Progenitor cell of endocrine pancreas (in vitro differentiated cells): ENCODE measurements around the gene PARPBP. TPM values are rescaled to one million over a fixed set of nuclear protein-coding genes. Genes with fewer than 3 reads are reported as not detected.
A peak's percentile ranks its signal among the peaks of the same experiment; 100 is the strongest.
"Not testable (repeated sequence)": the region's sequence is repeated elsewhere in the genome, so short reads cannot be mapped to it uniquely, and the experiment has no call there.

ENCODE experiments used
- DNase-seq: peaks from one replicate; pipeline ENCODE4 v3.0.0; 2021; ENCODE audit warnings: low spot score; ENCODE audit not compliant: unreplicated experiment
- H3K27ac Mint-ChIP-seq: 2 replicates; pipeline ENCODE4 v1.8.0; 2021; ENCODE audit warnings: mild to moderate bottlenecking, moderate library complexity, mixed read lengths
- H3K27me3 Mint-ChIP-seq: 2 replicates; pipeline ENCODE4 v1.8.0; 2021; ENCODE audit warnings: mixed read lengths
- H3K36me3 Mint-ChIP-seq: 2 replicates; pipeline ENCODE4 v1.8.0; 2022; ENCODE audit warnings: mixed read lengths; ENCODE audit not compliant: insufficient read depth
- H3K4me1 Mint-ChIP-seq: 2 replicates; pipeline ENCODE4 v1.8.0; 2021; ENCODE audit warnings: low read depth, mixed read lengths
- H3K4me3 Mint-ChIP-seq: 2 replicates; pipeline ENCODE4 v1.8.0; 2021; ENCODE audit warnings: low read depth, mild to moderate bottlenecking, moderate library complexity, mixed read lengths
- H3K9me3 Mint-ChIP-seq: 2 replicates; pipeline ENCODE4 v1.8.0; 2021; ENCODE audit warnings: low read depth, mixed read lengths
- long read RNA-seq: library from polyadenylated mRNA; unstranded; transcript quantifications from one replicate; pipeline ENCODE4 v2.0.0, GENCODE V29; 2020
- total RNA-seq: library from RNA; stranded (reverse); gene quantifications from 2 replicates; pipeline ENCODE4 v1.2.1, GENCODE V29; 2021
- TF ChIP-seq, protein P1 (sequence below): fragments of 200-600 bp; sonication (generic); IDR thresholded peaks from one replicate; pipeline ENCODE4 v1.5.0; 2021; ENCODE audit warnings: antibody characterized with exemption, mild to moderate bottlenecking; ENCODE audit not compliant: unreplicated experiment

PARPBP gene, protein sequence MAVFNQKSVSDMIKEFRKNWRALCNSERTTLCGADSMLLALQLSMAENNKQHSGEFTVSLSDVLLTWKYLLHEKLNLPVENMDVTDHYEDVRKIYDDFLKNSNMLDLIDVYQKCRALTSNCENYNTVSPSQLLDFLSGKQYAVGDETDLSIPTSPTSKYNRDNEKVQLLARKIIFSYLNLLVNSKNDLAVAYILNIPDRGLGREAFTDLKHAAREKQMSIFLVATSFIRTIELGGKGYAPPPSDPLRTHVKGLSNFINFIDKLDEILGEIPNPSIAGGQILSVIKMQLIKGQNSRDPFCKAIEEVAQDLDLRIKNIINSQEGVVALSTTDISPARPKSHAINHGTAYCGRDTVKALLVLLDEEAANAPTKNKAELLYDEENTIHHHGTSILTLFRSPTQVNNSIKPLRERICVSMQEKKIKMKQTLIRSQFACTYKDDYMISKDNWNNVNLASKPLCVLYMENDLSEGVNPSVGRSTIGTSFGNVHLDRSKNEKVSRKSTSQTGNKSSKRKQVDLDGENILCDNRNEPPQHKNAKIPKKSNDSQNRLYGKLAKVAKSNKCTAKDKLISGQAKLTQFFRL
- total RNA-seq = 16.9 and 17.0 TPM in 2 replicates
- long read RNA-seq, transcript PARPBP-201 (11 exons, 3,014 nt) = major isoform, 15 of 79 reads
- long read RNA-seq, partial matches to known transcripts = 8 of 79 reads
- long read RNA-seq, other reads (novel, unspliced or antisense) = 51 of 79 reads

DNA sequence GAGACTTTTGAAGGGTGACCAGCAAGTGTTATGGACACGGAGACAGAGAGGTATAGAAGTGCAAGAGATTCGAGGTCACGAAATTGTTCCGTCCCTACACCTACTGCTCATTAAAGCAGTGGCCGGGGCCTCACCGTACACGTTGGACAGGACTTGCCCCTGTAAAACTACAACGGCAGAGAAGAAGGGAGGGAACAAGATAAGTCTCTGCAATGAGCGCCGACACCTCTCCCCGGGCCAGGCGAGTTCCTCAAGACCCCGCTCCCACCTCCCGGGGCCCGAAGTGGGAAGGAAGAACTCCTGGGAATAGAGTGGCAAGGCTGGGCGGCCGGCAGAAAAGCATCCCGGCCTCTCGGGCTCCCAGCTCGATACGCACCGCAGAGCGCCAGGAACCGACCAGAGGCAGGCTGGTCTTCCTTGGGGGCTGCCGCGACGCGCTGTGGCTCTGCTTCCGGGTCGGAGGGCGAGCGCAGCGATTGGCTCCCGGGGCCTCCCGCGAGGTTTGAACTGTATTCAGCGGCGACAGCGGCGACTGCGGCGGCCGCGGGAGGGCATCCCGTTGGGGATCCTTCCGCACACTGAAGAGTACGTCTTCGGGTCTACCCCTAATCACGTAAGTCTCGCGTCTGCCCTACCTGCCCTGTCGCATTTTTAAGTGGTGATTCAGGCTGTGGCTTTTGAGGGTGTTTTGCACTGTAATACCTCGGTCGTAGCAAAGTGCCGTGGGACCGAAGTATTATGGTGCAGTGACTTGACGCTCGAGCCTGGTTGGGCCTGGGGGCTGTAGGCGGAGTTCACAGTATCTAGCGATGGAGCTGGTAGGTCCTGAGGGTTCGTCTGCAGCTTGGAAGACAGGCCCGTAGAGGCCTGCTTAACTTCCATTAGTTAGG lies at the start of gene PARPBP, which contains the start of gene NUP37:
Gene PARPBP, plus strand, starts transcription at position 510 of the 890 bp plus-strand sequence. CDS start 3,706 bp downstream, outside the sequence.
Gene NUP37, minus strand, starts transcription at position 441 of the 890 bp plus-strand sequence. CDS start 1,596 bp downstream, outside the sequence.
- peak within 1 kb of the TSS; percentile 93 for H3K27ac Mint-ChIP-seq
- peak; percentile 83 for DNase-seq
- peaks cover 11% of the 10 kb centered on the region for H3K4me1 Mint-ChIP-seq
- H3K9me3 Mint-ChIP-seq = no peaks in the 10 kb centered on the region
- TF ChIP-seq, protein P1, sequence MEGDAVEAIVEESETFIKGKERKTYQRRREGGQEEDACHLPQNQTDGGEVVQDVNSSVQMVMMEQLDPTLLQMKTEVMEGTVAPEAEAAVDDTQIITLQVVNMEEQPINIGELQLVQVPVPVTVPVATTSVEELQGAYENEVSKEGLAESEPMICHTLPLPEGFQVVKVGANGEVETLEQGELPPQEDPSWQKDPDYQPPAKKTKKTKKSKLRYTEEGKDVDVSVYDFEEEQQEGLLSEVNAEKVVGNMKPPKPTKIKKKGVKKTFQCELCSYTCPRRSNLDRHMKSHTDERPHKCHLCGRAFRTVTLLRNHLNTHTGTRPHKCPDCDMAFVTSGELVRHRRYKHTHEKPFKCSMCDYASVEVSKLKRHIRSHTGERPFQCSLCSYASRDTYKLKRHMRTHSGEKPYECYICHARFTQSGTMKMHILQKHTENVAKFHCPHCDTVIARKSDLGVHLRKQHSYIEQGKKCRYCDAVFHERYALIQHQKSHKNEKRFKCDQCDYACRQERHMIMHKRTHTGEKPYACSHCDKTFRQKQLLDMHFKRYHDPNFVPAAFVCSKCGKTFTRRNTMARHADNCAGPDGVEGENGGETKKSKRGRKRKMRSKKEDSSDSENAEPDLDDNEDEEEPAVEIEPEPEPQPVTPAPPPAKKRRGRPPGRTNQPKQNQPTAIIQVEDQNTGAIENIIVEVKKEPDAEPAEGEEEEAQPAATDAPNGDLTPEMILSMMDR = peak; percentile 16
- no peaks in the 10 kb centered on the region for H3K27me3 Mint-ChIP-seq
- no peaks in the 10 kb centered on the region for H3K36me3 Mint-ChIP-seq
- H3K4me3 Mint-ChIP-seq = peak within 1 kb of the TSS; percentile 79

DNA sequence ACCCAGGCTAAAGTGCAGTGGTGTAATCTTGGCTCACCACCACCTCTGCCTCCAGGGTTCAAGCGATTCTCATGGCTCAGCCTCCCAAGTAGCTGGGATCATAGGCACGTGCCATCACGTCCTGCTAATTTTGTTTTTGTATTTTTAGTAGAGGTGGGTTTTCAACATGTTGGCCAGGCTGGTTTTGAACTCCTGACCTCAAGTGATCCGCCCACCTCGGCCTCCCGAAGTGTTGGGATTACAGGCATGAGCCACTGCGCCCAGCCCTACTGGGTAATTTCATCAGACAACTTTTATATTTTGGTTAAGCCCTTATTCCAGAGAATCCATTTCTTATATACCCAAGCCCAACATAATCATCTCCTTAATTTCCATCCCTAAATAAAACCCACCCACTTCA lies 47.9 kb upstream of the PARPBP start:
- not testable (repeated sequence) for DNase-seq, H3K9me3 Mint-ChIP-seq, H3K4me1 Mint-ChIP-seq, H3K27me3 Mint-ChIP-seq, H3K36me3 Mint-ChIP-seq, H3K27ac Mint-ChIP-seq, H3K4me3 Mint-ChIP-seq

DNA sequence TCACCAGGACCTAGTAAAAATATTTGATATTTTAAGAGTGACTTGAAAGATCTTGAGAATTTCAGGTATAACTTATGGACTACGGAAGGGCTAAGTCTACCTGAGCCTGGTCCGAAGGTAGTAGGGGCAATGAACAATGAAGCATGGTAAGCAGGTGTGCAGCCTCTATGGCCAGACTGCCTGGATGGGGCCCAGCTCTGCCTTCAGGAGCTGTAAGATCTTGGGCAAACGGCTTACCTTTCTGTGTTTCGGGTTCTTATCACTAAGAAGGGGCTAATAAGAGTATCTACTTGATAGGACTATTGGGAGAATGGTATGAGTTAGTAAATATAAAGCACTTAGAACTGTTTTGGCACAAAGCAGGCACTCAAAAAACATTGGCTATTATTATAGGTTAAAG lies 39.1 kb upstream of the PARPBP start:
- H3K36me3 Mint-ChIP-seq = peaks cover 17% of the 10 kb centered on the region
- H3K27me3 Mint-ChIP-seq = no peaks in the 10 kb centered on the region
- DNase-seq = no peak
- TF ChIP-seq, protein P1 = no peak
- H3K27ac Mint-ChIP-seq = no peak overlapping the region
- H3K4me1 Mint-ChIP-seq = no peaks in the 10 kb centered on the region
- no peak overlapping the region for H3K4me3 Mint-ChIP-seq
- H3K9me3 Mint-ChIP-seq = no peaks in the 10 kb centered on the region

DNA sequence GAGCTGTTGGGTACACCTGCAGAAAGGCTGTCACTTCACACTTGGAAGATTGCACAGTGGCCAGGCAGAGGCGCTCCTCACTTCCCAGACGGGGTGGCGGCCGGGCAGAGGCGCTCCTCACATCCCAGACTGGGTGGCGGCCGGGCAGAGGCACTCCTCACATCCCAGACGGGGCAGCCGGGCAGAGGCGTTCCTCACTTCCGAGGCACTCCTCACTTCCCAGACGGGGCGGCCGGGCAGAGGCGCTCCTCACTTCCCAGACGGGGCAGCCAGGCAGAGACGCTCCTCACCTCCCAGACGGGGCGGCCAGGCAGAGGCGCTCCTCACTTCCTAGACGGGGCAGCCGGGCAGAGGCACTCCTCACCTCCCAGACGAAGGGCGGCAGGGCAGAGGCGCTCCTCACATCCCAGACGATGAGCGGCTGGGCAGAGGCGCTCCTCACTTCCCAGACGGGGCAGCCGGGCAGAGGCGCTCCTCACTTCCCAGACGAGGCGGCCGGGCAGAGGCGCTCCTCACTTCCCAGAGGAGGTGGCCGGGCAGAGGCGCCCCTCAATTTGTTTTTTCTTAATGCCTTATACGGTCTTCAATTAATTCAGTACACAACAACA lies 30.7 kb upstream of the PARPBP start:
- not testable (repeated sequence) for H3K27me3 Mint-ChIP-seq, DNase-seq, H3K4me1 Mint-ChIP-seq, H3K9me3 Mint-ChIP-seq, H3K27ac Mint-ChIP-seq, H3K4me3 Mint-ChIP-seq
- peaks cover 15% of the 10 kb centered on the region for H3K36me3 Mint-ChIP-seq

DNA sequence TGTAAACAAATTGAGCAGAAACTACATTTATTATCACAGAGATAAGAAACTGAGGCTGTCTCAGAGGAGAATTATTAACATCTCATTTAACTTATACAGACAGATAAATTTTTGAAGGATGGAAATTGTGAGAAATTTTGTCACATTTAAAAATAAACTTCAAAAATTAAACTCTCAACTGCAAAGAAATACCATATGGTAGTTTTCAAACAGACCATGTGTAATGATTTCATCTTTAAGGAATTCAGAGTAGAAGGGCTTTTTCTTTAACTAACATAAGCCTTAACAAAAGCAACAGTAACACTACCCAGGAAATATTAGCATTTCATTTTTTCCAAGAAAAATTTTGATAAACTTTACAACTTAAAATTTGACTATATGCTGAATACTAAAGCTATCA lies 26.7 kb upstream of the PARPBP start:
- peaks cover 6% of the 10 kb centered on the region for H3K9me3 Mint-ChIP-seq
- H3K27me3 Mint-ChIP-seq = no peaks in the 10 kb centered on the region
- TF ChIP-seq, protein P1 = no peak
- H3K36me3 Mint-ChIP-seq = peaks cover 10% of the 10 kb centered on the region
- no peak for DNase-seq
- no peaks in the 10 kb centered on the region for H3K4me1 Mint-ChIP-seq
- no peak overlapping the region for H3K27ac Mint-ChIP-seq
- no peak overlapping the region for H3K4me3 Mint-ChIP-seq
